GM21786 (cell line): ENCODE results near the gene IL2RA.
A peak's percentile ranks its signal among the peaks of the same experiment; 100 is the strongest.

Source experiments
- ATAC-seq: cut with Tn5 transposase; IDR thresholded peaks from one replicate; pipeline ENCODE4 v1.9.1; 2021; ENCODE audit not compliant: unreplicated experiment

The IL2RA gene

GRCh38 chr10:5988336-5988920 is 73.7 kb downstream of the IL2RA start:
- no peak for ATAC-seq

GRCh38 chr10:5987747-5988146 is 74.4 kb downstream of the IL2RA start:
- no peak for ATAC-seq

GRCh38 chr10:5985029-5985428 is 77.1 kb downstream of the IL2RA start:
- no peak for ATAC-seq

- ATAC-seq, result no peak
Observed at GRCh38 chr10:5983774-5984173, 78.4 kb downstream of the IL2RA start.

GRCh38 chr10:5981529-5981928 is 80.6 kb downstream of the IL2RA start:
- ATAC-seq, result no peak

- ATAC-seq, result no peak
Observed at GRCh38 chr10:5978230-5978489, 84.0 kb downstream of the IL2RA start.

GRCh38 chr10:5977471-5978229 is 84.5 kb downstream of the IL2RA start, which contains the start of gene IL15RA:
Gene IL15RA (minus strand): TSS chr10:5977543. CDS start chr10:5977492, 51 bp downstream.
- ATAC-seq, result peak; percentile 50

- ATAC-seq, result peak; percentile 12
Observed at GRCh38 chr10:5976512-5977470, 85.4 kb downstream of the IL2RA start.

GRCh38 chr10:5975641-5976473 is 86.3 kb downstream of the IL2RA start:
- peak; percentile 58 for ATAC-seq

- ATAC-seq, result no peak
Observed at GRCh38 chr10:5973069-5973468, 89.1 kb downstream of the IL2RA start.

GRCh38 chr10:5971886-5972285 is 90.3 kb downstream of the IL2RA start:
- no peak for ATAC-seq

- peak; percentile 36 for ATAC-seq
Observed at GRCh38 chr10:5971315-5971832, 90.8 kb downstream of the IL2RA start.

- no peak for ATAC-seq
Observed at GRCh38 chr10:5970527-5970926, 91.6 kb downstream of the IL2RA start.

GRCh38 chr10:5970066-5970465 is 92.1 kb downstream of the IL2RA start:
- ATAC-seq, result no peak

GRCh38 chr10:5968681-5969453 is 93.3 kb downstream of the IL2RA start:
- ATAC-seq, result no peak

- no peak for ATAC-seq
Observed at GRCh38 chr10:5968037-5968680, 94.0 kb downstream of the IL2RA start.

GRCh38 chr10:5965266-5965665 is 96.9 kb downstream of the IL2RA start:
- ATAC-seq, result no peak

- ATAC-seq, result no peak
Observed at GRCh38 chr10:5964736-5965135, 97.4 kb downstream of the IL2RA start.

GRCh38 chr10:5963591-5963990 is 98.6 kb downstream of the IL2RA start:
- ATAC-seq, result no peak
